T-helper 1 cell treated with Interleukin-12 subunit alpha and Interleukin-12 subunit beta and Interleukin-4 antibody, amounts not matched to agents 30 ng/mL and 1 ng/mL, for 36 hours (primary cell): ENCODE data around the gene ARHGEF4. TPM values are rescaled to one million over a fixed set of nuclear protein-coding genes. Genes with fewer than 3 reads are reported as not detected.

Experiments
- intact Hi-C: fragments of 100-400 bp; cut with micrococcal nuclease; formaldehyde crosslinking; loops from one replicate; pipeline ENCODE4 v1.15.1; 2024
- total RNA-seq: library from RNA; stranded (reverse); gene quantifications from 2 replicates; pipeline ENCODE4 v1.2.3, GENCODE V29; 2022

ARHGEF4 gene
- total RNA-seq, 1 donor from 2014 or later = 0.37 TPM

- intact Hi-C loops = no loop called here
Observed at GRCh38 chr2:131035826-131036231, 199.1 kb downstream of the ARHGEF4 start.

GRCh38 chr2:131036269-131036668 lies 199.6 kb downstream of the ARHGEF4 start:
- intact Hi-C loops = no loop called here

- intact Hi-C loops = no loop called here
Observed at GRCh38 chr2:131036696-131037397, 200.1 kb downstream of the ARHGEF4 start.

GRCh38 chr2:131037398-131038257 lies 200.9 kb downstream of the ARHGEF4 start:
- intact Hi-C loops = no loop called here

- intact Hi-C loops = no loop called here
Observed at GRCh38 chr2:131038258-131039100, 201.8 kb downstream of the ARHGEF4 start.

- intact Hi-C loops = no loop called here
Observed at GRCh38 chr2:131039101-131039440, 202.4 kb downstream of the ARHGEF4 start.

GRCh38 chr2:131039535-131039907 lies 202.8 kb downstream of the ARHGEF4 start:
- intact Hi-C loops = no loop called here

- intact Hi-C loops = no loop called here
Observed at GRCh38 chr2:131039908-131040660, 203.4 kb downstream of the ARHGEF4 start.

- intact Hi-C loops = no loop called here
Observed at GRCh38 chr2:131040661-131041401, 204.1 kb downstream of the ARHGEF4 start.

- intact Hi-C loops = no loop called here
Observed at GRCh38 chr2:131041402-131042147, 204.9 kb downstream of the ARHGEF4 start.

GRCh38 chr2:131042148-131042775 lies 205.5 kb downstream of the ARHGEF4 start:
- intact Hi-C loops = no loop called here

GRCh38 chr2:131043199-131044074 lies 206.7 kb downstream of the ARHGEF4 start:
- intact Hi-C loops = no loop called here

- intact Hi-C loops = no loop called here
Observed at GRCh38 chr2:131044075-131044756, 207.5 kb downstream of the ARHGEF4 start.

GRCh38 chr2:131044757-131045150 lies 208.0 kb downstream of the ARHGEF4 start:
- intact Hi-C loops = no loop called here

- intact Hi-C loops = no loop called here
Observed at GRCh38 chr2:131045286-131046027, 208.7 kb downstream of the ARHGEF4 start.

GRCh38 chr2:131046028-131046917 lies 209.6 kb downstream of the ARHGEF4 start:
- intact Hi-C loops = no loop called here
